CD4-positive, alpha-beta T cell treated with Interleukin-17A for 4 hours (primary cell): ENCODE results near the gene CHMP6.

Source experiments
- DNase-seq: peaks from one replicate; pipeline ENCODE4 v3.0.0-alpha.2; 2020; ENCODE audit warnings: mixed read lengths

The CHMP6 gene

GRCh38 chr17:80991645-80992076 is at the start of gene CHMP6:
Gene CHMP6, plus strand, starts transcription at chr17:80991841. Its CDS starts 78 bp downstream, at chr17:80991919.
- peak; percentile 79 for DNase-seq

- no peak for DNase-seq
Measured at GRCh38 chr17:80942423-80943345, 49.0 kb upstream of the CHMP6 start.

GRCh38 chr17:80943346-80944145 is 48.1 kb upstream of the CHMP6 start:
- DNase-seq, result no peak

- DNase-seq, result no peak
Measured at GRCh38 chr17:80944326-80944725, 47.3 kb upstream of the CHMP6 start.

- DNase-seq, result no peak
Measured at GRCh38 chr17:80945736-80946135, 45.9 kb upstream of the CHMP6 start.

- DNase-seq, result no peak
Measured at GRCh38 chr17:80946449-80946848, 45.2 kb upstream of the CHMP6 start.

- no peak for DNase-seq
Measured at GRCh38 chr17:80947200-80947940, 44.3 kb upstream of the CHMP6 start.

- DNase-seq, result no peak
Measured at GRCh38 chr17:80948019-80948975, 43.3 kb upstream of the CHMP6 start.

GRCh38 chr17:80948976-80949450 is 42.6 kb upstream of the CHMP6 start:
- no peak for DNase-seq

- no peak for DNase-seq
Measured at GRCh38 chr17:80949451-80950421, 41.9 kb upstream of the CHMP6 start.

- DNase-seq, result no peak
Measured at GRCh38 chr17:80950466-80951120, 41.0 kb upstream of the CHMP6 start.

GRCh38 chr17:80951121-80952090 is 40.2 kb upstream of the CHMP6 start:
- no peak for DNase-seq

- DNase-seq, result peak; percentile 0
Measured at GRCh38 chr17:80952291-80952690, 39.4 kb upstream of the CHMP6 start.

- peak; percentile 0 for DNase-seq
Measured at GRCh38 chr17:80953471-80954315, 37.9 kb upstream of the CHMP6 start.

- no peak for DNase-seq
Measured at GRCh38 chr17:80955078-80955477, 36.6 kb upstream of the CHMP6 start.

- peak; percentile 1 for DNase-seq
Measured at GRCh38 chr17:80955671-80956280, 35.9 kb upstream of the CHMP6 start.
